ENCODE data around the gene SPTBN2.

Gene SPTBN2

GRCh38 chr11:66713746-66714480 is 15.1 kb downstream of the SPTBN2 start:
- TF ChIP-seq GABPA (IDR thresholded peaks at IDR 0.05; ENCODE audit: low read depth) = no peak
- no peak for TF ChIP-seq CTCF (IDR thresholded peaks at IDR 0.05; ENCODE audit: insufficient read depth, low read length)
- TF ChIP-seq POLR2AphosphoS5 (IDR thresholded peaks at IDR 0.05; ENCODE audit: low read depth) = no peak
- TF ChIP-seq SPI1 (IDR thresholded peaks at IDR 0.05; ENCODE audit: borderline replicate concordance, low read depth) = no peak
- no peak for TF ChIP-seq REST (IDR thresholded peaks at IDR 0.05; ENCODE audit: insufficient replicate concordance, low read depth)
- H3K4me3 ChIP-seq (replicated peaks; ENCODE audit: insufficient read depth, low read length) = no peak overlapping the region
- no peaks in the 10 kb centered on the region for H3K27me3 ChIP-seq (ENCODE audit: insufficient read depth, poor library complexity, severe bottlenecking)
- DNase-seq (ENCODE audit: low read depth in 1 of 2, low spot score in 1 of 2) = no peak
- no peak overlapping the region for H3K27ac ChIP-seq (replicated peaks)

- Histone ChIP-seq H3K4me3 (replicated peaks; ENCODE audit: insufficient read depth, low read length) (no peak overlapping the region), H3K27ac (replicated peaks) (no peak overlapping the region), H3K27me3 (ENCODE audit: insufficient read depth, poor library complexity, severe bottlenecking) (no peaks in the 10 kb centered on the region)
- no peak for DNase-seq (ENCODE audit: low read depth in 1 of 2, low spot score in 1 of 2)
- no peak for TF ChIP-seq CTCF (IDR thresholded peaks at IDR 0.05; ENCODE audit: insufficient read depth, low read length)
- TF ChIP-seq SPI1 (IDR thresholded peaks at IDR 0.05; ENCODE audit: borderline replicate concordance, low read depth) = no peak
- TF ChIP-seq GABPA (IDR thresholded peaks at IDR 0.05; ENCODE audit: low read depth) = no peak
- TF ChIP-seq POLR2AphosphoS5 (IDR thresholded peaks at IDR 0.05; ENCODE audit: low read depth) = no peak
- no peak for TF ChIP-seq REST (IDR thresholded peaks at IDR 0.05; ENCODE audit: insufficient replicate concordance, low read depth)
Measured at GRCh38 chr11:66710384-66710930, 18.6 kb downstream of the SPTBN2 start.

GRCh38 chr11:66708701-66709100 is 20.3 kb downstream of the SPTBN2 start:
- TF ChIP-seq CTCF (IDR thresholded peaks at IDR 0.05; ENCODE audit: insufficient read depth, low read length) (no peak), GABPA (IDR thresholded peaks at IDR 0.05; ENCODE audit: low read depth) (no peak), SPI1 (IDR thresholded peaks at IDR 0.05; ENCODE audit: borderline replicate concordance, low read depth) (no peak), REST (IDR thresholded peaks at IDR 0.05; ENCODE audit: insufficient replicate concordance, low read depth) (no peak), POLR2AphosphoS5 (IDR thresholded peaks at IDR 0.05; ENCODE audit: low read depth) (no peak)
- Histone ChIP-seq H3K27ac (replicated peaks) (no peak overlapping the region), H3K4me3 (replicated peaks; ENCODE audit: insufficient read depth, low read length) (no peak overlapping the region), H3K27me3 (ENCODE audit: insufficient read depth, poor library complexity, severe bottlenecking) (no peaks in the 10 kb centered on the region)
- DNase-seq (ENCODE audit: low read depth in 1 of 2, low spot score in 1 of 2) = no peak

All from HL-60 (cell line).